ENCODE results near the gene DDAH1.

DDAH1 gene

GRCh38 chr1:85313888-85314696 lies 150.9 kb downstream of the DDAH1 start:
- Histone ChIP-seq H3K9me3 (ENCODE audit: insufficient read depth, low read length) (no peaks in the 10 kb centered on the region), H3K27ac (ENCODE audit: low read depth, low read length) (no peak overlapping the region), H3K36me3 (ENCODE audit: low read length) (no peaks in the 10 kb centered on the region), H3F3A (ENCODE audit: insufficient read depth) (no peaks in the 10 kb centered on the region), H3K9ac (ENCODE audit: low read length) (no peak overlapping the region), H3K4me2 (ENCODE audit: low read depth, low read length, poor library complexity, severe bottlenecking) (no peak overlapping the region), H3K4me3 (ENCODE audit: insufficient read depth, low read length, poor library complexity, severe bottlenecking) (no peak overlapping the region), H3K79me2 (ENCODE audit: insufficient read depth, low read length) (no peaks in the 10 kb centered on the region), H4K20me1 (ENCODE audit: low read depth, low read length) (no peaks in the 10 kb centered on the region), H3K9me2 (replicated peaks; ENCODE audit: insufficient read depth, low read length) (no peaks in the 10 kb centered on the region), H3K27me3 (ENCODE audit: low read length) (no peaks in the 10 kb centered on the region), H2AFZ (ENCODE audit: low read depth, low read length, severe bottlenecking) (no peak overlapping the region)
- no peak for TF ChIP-seq CTCF (IDR thresholded peaks at IDR 0.05; ENCODE audit: insufficient read depth, low read length, poor library complexity, severe bottlenecking)
- no peak for TF ChIP-seq EZH2phosphoT487 (conservative IDR thresholded peaks at IDR 0.05; ENCODE audit: low read length)

GRCh38 chr1:85311818-85312217 lies 153.1 kb downstream of the DDAH1 start:
- no peaks in the 10 kb centered on the region for H3K36me3 ChIP-seq (ENCODE audit: low read length)
- H3K27me3 ChIP-seq (ENCODE audit: low read length) = no peaks in the 10 kb centered on the region
- TF ChIP-seq CTCF (IDR thresholded peaks at IDR 0.05; ENCODE audit: insufficient read depth, low read length, poor library complexity, severe bottlenecking) (no peak), EZH2phosphoT487 (conservative IDR thresholded peaks at IDR 0.05; ENCODE audit: low read length) (no peak)
- H3K27ac ChIP-seq (ENCODE audit: low read depth, low read length) = no peak overlapping the region
- no peaks in the 10 kb centered on the region for H3F3A ChIP-seq (ENCODE audit: insufficient read depth)
- H3K4me3 ChIP-seq (ENCODE audit: insufficient read depth, low read length, poor library complexity, severe bottlenecking) = no peak overlapping the region
- no peaks in the 10 kb centered on the region for H4K20me1 ChIP-seq (ENCODE audit: low read depth, low read length)
- H2AFZ ChIP-seq (ENCODE audit: low read depth, low read length, severe bottlenecking) = no peak overlapping the region
- no peak overlapping the region for H3K9ac ChIP-seq (ENCODE audit: low read length)
- no peaks in the 10 kb centered on the region for H3K79me2 ChIP-seq (ENCODE audit: insufficient read depth, low read length)
- H3K9me3 ChIP-seq (ENCODE audit: insufficient read depth, low read length) = no peaks in the 10 kb centered on the region
- H3K9me2 ChIP-seq (replicated peaks; ENCODE audit: insufficient read depth, low read length) = no peaks in the 10 kb centered on the region
- H3K4me2 ChIP-seq (ENCODE audit: low read depth, low read length, poor library complexity, severe bottlenecking) = no peak overlapping the region

GRCh38 chr1:85308833-85309350 lies 156.1 kb downstream of the DDAH1 start:
- H3K79me2 ChIP-seq (ENCODE audit: insufficient read depth, low read length) = no peaks in the 10 kb centered on the region
- H3K9me3 ChIP-seq (ENCODE audit: insufficient read depth, low read length) = no peaks in the 10 kb centered on the region
- H2AFZ ChIP-seq (ENCODE audit: low read depth, low read length, severe bottlenecking) = no peak overlapping the region
- no peaks in the 10 kb centered on the region for H3K27me3 ChIP-seq (ENCODE audit: low read length)
- no peaks in the 10 kb centered on the region for H3K9me2 ChIP-seq (replicated peaks; ENCODE audit: insufficient read depth, low read length)
- no peak overlapping the region for H3K9ac ChIP-seq (ENCODE audit: low read length)
- H3K27ac ChIP-seq (ENCODE audit: low read depth, low read length) = no peak overlapping the region
- no peak for TF ChIP-seq CTCF (IDR thresholded peaks at IDR 0.05; ENCODE audit: insufficient read depth, low read length, poor library complexity, severe bottlenecking)
- TF ChIP-seq EZH2phosphoT487 (conservative IDR thresholded peaks at IDR 0.05; ENCODE audit: low read length) = no peak
- no peaks in the 10 kb centered on the region for H3F3A ChIP-seq (ENCODE audit: insufficient read depth)
- no peaks in the 10 kb centered on the region for H3K36me3 ChIP-seq (ENCODE audit: low read length)
- no peak overlapping the region for H3K4me3 ChIP-seq (ENCODE audit: insufficient read depth, low read length, poor library complexity, severe bottlenecking)
- no peaks in the 10 kb centered on the region for H4K20me1 ChIP-seq (ENCODE audit: low read depth, low read length)
- no peak overlapping the region for H3K4me2 ChIP-seq (ENCODE audit: low read depth, low read length, poor library complexity, severe bottlenecking)

Measured in SU-DHL-6 (cell line).